RPMI7951 (cell line): ENCODE results near the gene MAFB. TPM values are rescaled to one million over a fixed set of nuclear protein-coding genes. Genes with fewer than 3 reads are reported as not detected.
"Not testable (repeated sequence)": the region's sequence is repeated elsewhere in the genome, so short reads cannot be mapped to it uniquely, and the experiment has no call there.

Experiments
- DNase-seq: peaks from one replicate; pipeline ENCODE4 v3.0.0-alpha.2; 2012; ENCODE audit warnings: low read depth
- total RNA-seq: library from RNA; depleted of rRNA; stranded (reverse); fragments of >200 nt; shearing (Covaris generic); gene quantifications from 2 replicates; pipeline ENCODE4 v1.2.3, GENCODE V29; 2014; rRNA removed

Gene MAFB
- total RNA-seq: 2.9 and 3.3 TPM in 2 replicates

DNA sequence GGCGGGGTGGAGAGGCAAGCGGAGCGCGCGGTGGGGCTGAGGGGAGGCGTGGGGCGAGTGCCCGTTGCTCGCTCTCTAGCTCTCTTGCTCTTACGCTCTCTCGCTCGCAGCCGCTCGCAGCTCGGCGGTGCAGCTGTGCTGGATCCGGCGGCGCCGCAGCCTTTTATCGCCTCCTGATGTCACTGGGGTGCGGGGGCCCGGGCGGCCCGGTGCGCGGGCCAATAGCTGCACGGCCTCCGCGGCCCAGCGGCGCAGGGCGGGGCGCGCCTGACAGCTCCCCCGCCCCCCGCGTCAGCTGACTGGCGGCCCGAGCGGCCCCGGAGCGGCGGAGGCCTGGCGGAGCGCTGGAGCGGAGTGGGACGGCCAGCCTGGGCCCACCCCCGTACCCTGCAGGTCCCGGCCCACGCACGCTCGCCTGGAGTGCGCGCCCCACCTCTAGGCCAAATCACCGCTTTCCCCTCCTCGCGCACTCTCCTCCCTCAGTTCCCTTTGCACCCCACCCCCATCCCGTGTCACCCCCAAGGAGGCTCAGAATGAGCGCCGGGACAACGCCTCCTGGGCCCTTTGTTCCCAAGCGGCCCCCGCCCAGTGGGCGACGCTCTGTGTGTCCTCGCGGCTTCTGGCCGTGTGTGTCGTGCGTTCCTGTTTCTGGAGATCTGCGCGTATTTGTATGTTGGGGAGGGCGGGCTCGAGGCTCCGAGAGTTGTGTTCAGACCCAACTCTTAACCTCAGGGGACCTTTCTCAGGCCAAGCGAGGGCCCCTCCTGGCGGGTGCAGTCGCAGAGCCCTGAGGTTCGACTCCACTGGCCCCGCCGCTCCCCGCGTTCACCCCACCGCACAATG lies at the start of gene MAFB:
Gene MAFB, minus strand, starts transcription at position 137 of the 843 bp plus-strand sequence. CDS start 386 bp downstream, outside the sequence.
- peak; percentile 95 for DNase-seq

GRCh38 chr20:40736468-40736867 lies 47.4 kb upstream of the MAFB start:
- DNase-seq: not testable (repeated sequence)

DNA sequence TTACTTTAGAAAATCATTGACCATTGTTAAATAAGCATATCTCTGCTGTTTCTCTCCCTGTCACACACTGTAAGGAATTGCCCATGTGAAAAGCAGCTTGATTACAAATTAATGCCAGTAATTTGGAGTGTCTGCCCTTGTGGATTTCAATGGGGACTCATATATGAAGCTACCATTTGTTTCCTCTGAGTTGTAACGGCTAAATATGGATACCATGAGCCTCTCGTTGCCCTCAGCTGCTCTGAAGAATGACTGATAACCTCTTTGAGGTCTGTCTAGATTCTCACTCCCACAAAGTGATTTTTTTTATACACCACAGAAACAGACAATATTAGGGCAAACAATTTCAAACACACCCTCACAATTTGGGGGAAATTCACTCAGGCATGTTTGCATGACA lies 40.0 kb upstream of the MAFB start:
- no peak for DNase-seq

- peak; percentile 14 for DNase-seq
Measured at GRCh38 chr20:40728470-40728869, 39.4 kb upstream of the MAFB start.

GRCh38 chr20:40727960-40728359 lies 38.9 kb upstream of the MAFB start:
- no peak for DNase-seq

DNA sequence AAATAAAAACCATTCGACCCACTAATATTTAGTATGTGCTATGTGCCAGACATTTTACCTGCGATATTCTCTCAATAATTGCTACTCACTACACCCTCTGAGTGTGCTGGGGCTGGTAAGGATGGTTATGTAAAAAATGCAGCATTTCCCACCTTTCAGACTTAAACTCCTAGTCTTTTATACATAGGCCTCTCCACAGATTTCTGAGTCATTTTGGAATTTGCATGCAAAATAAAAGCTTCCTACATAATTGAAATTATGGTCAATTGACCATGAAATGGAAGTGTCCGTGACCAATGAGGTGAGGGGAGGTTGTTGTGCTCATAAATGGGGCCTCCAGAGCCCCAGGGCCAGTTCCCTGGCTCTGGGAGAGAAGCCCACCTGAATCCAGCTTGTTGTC lies 37.7 kb upstream of the MAFB start:
- DNase-seq: no peak

DNA sequence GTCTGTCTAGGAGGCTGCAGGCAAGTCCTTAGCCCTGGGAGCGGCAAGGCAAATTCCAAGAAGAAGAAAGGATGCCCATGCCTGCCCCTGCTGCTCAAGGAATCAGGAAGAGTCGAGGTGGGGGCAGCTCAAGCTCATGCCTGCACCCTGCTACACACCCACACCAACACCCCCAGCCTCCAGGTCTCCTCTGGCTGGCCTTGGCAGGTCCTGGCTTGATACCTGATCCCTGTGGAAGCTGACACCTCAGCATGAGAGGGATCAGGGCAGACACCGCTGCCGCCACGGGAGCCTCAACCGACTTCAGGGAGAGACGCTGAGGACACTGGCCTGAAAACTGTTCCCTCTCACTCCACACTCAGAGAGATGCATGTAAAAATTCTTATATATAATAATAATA lies 35.5 kb upstream of the MAFB start:
- no peak for DNase-seq

DNA sequence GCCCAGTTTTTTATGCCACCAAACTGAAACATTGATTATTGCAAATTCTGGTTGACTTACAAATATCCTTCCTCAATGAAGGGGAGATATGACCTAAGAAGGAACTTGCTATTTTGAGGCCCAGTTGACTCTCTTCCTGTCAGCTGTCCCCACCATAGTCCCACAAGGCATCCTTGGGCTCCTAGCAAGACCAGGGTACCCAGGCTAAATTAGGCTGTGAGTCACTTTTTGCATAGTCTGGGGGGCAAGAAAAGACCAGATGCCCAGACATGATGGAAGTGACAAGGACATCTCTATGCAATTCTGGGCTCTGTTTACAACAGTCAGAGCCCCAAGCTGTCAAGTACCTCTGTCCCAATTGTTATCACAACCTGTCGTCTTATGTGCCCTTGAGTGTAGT lies 31.8 kb upstream of the MAFB start:
- no peak for DNase-seq

- DNase-seq: no peak
Measured at GRCh38 chr20:40720099-40720498, 31.1 kb upstream of the MAFB start.

GRCh38 chr20:40718982-40719729 lies 30.1 kb upstream of the MAFB start:
- DNase-seq: no peak

DNA sequence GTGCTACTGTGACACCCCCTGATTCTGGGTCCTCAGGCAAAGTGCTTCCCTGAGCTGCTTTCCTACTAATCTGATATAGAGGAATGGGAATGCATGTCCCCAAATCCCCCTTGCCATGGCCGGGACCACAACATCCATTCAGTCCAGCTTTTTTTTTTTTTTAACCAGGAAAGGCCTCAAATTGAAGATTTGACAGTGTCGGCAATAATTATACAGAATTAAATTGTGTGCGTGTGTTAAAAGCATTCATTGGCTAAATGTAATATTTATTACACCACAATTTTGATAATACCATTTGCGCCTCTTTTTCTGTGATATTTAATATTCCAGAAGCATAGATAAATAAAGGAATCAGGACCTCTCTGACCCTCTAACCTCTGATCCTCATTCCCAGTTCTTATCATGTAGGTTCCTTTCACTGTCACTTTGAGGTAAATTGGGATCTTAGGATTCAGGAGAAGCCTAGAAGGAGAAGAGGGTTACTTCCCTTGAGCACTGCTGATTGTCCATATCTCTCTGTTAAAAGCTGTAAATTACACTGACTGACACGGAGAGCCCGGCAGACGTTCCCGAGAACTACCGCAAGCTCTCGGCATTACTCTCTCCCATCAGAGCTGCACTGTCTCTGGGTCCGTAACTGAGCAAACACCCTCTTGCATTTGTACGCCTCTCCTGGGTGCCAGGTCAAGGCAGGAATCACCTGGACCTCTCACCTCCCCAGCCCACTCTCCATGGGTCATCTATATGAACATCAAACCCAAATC lies 29.4 kb upstream of the MAFB start:
- DNase-seq: no peak

- no peak for DNase-seq
Measured at GRCh38 chr20:40717343-40717865, 28.4 kb upstream of the MAFB start.

GRCh38 chr20:40715491-40715890 lies 26.5 kb upstream of the MAFB start:
- peak; percentile 42 for DNase-seq

GRCh38 chr20:40714916-40715315 lies 25.9 kb upstream of the MAFB start:
- no peak for DNase-seq

DNA sequence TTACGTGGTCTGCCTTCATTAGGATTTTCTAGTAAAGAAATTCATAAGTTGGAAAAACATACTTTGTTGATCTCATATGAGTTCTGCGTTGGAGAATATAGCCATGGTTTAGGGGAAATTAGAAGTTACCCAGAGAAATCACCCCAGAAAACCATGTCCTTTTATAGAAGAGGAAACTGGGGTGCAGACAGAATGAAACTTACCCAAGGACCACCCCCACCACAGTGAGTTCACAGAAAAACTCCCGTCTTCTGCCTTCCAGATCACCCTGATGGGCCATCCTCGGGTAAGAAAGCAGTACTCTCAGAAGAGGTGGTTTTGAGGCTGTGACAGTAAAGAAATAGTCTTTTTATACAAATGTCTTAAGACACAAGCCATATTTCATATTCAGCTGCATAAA lies 25.1 kb upstream of the MAFB start:
- DNase-seq: no peak

- no peak for DNase-seq
Measured at GRCh38 chr20:40713508-40713907, 24.5 kb upstream of the MAFB start.

DNA sequence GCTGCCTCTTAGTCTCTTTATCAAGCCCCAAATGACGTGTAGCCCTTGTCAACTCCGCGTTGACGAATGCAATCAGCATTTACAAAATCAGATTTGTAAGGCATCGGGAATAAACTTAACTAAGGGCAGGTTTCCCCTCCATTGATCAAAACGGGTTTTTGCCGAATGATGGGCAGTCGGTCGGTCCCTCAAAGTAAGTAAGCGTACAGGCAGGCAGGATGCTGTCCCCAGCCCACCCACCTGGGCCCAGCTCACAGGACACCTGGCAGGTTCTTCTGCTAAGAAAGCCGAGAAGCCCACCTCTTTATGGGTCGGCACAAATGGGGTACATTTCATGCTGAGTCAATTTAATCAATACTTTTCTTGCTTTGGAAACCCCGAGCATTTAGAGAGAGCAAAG lies 22.0 kb upstream of the MAFB start:
- no peak for DNase-seq

GRCh38 chr20:40710603-40711002 lies 21.6 kb upstream of the MAFB start:
- DNase-seq: no peak

- DNase-seq: peak; percentile 31
Measured at GRCh38 chr20:40706977-40707582, 18.0 kb upstream of the MAFB start.

DNA sequence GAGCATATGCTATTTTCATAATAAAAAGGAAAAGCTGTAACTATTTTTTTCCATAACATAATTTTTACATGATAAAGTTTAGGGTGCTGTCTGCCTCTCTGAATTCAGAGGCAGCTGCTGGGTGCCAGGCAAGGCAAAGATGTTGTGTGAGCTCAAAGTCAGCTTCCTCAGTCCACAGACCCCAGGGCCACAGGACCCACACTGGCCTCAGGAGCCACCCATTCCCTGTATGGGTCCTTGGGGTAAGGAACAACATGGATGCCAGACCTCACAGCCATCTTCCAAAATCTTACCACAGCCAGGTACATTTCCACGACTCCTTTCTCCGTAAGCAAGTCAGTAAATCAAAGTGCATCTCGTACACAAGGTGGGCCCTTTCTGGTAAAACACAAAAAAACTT lies 16.4 kb upstream of the MAFB start:
- no peak for DNase-seq

DNA sequence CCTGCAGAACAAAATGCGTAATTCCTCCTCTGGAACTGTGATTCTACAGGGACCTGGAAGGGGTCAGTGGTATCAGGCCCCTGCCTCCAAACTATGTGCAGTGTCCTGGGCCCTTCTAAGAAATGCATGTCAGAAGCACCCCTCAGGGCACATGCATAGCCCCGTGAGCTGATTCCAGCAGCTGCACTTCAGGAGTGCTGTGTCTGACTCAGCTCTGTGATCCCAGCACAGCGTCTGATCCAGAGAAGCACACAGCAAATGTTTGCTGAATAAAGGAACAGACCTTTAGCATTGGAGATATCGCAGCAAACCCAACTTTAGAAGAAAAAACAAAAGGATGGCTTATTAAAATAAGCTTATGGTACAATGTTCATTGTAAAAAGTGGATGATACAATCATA lies 15.8 kb upstream of the MAFB start:
- DNase-seq: peak; percentile 44
